H1 (cell line): ENCODE measurements around the gene C9orf152. TPM values are rescaled to one million over a fixed set of nuclear protein-coding genes. Genes with fewer than 3 reads are reported as not detected.

Source experiments
- CTCF ChIA-PET: fragments of 300-600 bp; sonication (Branson Sonifier 250); formaldehyde crosslinking; loops from one replicate; lab custom pipeline; 2021; ENCODE audit not compliant: partially characterized antibody; lab: Charles Lee
- POLR2A ChIA-PET: fragments of 300-600 bp; sonication (Branson Sonifier 250); formaldehyde crosslinking; loops from one replicate; lab custom pipeline; 2021; ENCODE audit warnings: inconsistent platforms; ENCODE audit not compliant: partially characterized antibody; lab: Charles Lee
- DNase-seq, 2 experiments: peaks; one replicate each; pipeline versions ENCODE4 v3.0.0 to v3.0.0-alpha.2; 2010 to 2022; ENCODE audit warnings: low spot score in 2 of 2, low read depth in 1 of 2, mixed read lengths in 1 of 2
- FAIRE-seq: peaks from 2 replicates; lab custom pipeline; 2011; peaks lifted over from hg19 to GRCh38; lab: Jason Lieb, UNC
- H2AFZ ChIP-seq: 2 replicates; pipeline ENCODE4 v1.8.1; 2012; ENCODE audit warnings: low read length, inconsistent platforms
- H2AK5ac ChIP-seq: 2 replicates; pipeline ENCODE4 v1.6.1; 2013; ENCODE audit warnings: low read depth, low read length
- H2BK120ac ChIP-seq: replicated peaks from 2 replicates; pipeline ENCODE3; 2013; ENCODE audit warnings: low read depth, low read length, inconsistent platforms
- H2BK12ac ChIP-seq: 2 replicates; pipeline ENCODE4 v1.6.1; 2013; ENCODE audit warnings: low read depth, low read length
- H2BK15ac ChIP-seq: 2 replicates; pipeline ENCODE4 v1.6.1; 2013; ENCODE audit warnings: low read length
- H2BK20ac ChIP-seq: 2 replicates; pipeline ENCODE4 v1.6.1; 2013; ENCODE audit warnings: low read length
- H2BK5ac ChIP-seq: 2 replicates; pipeline ENCODE4 v1.6.1; 2013; ENCODE audit warnings: low read depth, low read length
- H3K14ac ChIP-seq: 2 replicates; pipeline ENCODE4 v1.6.1; 2013; ENCODE audit warnings: inconsistent platforms; ENCODE audit not compliant: insufficient read length
- H3K18ac ChIP-seq: 2 replicates; pipeline ENCODE4 v1.6.1; 2013; ENCODE audit warnings: low read length; ENCODE audit errors: extremely low read depth
- H3K23ac ChIP-seq: 2 replicates; pipeline ENCODE4 v1.6.1; 2013; ENCODE audit warnings: inconsistent platforms; ENCODE audit not compliant: insufficient read length
- H3K23me2 ChIP-seq: 2 replicates; pipeline ENCODE4 v1.6.1; 2013; ENCODE audit warnings: low read depth, low read length
- H3K27ac ChIP-seq: 2 replicates; pipeline ENCODE4 v1.6.1; 2011; ENCODE audit warnings: low read depth, low read length, inconsistent platforms
- H3K27me3 ChIP-seq, 4 experiments: replicated peaks in 1 of 4; 1 replicate in 1 of 4; 2 replicates in 3 of 4; pipeline versions ENCODE4 v1.6.1 to v1.8.1; 2011 to 2013; ENCODE audit warnings: low read length in 3 of 4, mild to moderate bottlenecking in 3 of 4, inconsistent platforms in 2 of 4, mixed read lengths in 2 of 4, moderate library complexity in 1 of 4; ENCODE audit not compliant: control insufficient read depth in 3 of 4, insufficient read depth in 3 of 4; ENCODE audit errors: extremely low read depth in 1 of 4
- H3K36me3 ChIP-seq, 4 experiments: 2 replicates each; pipeline versions ENCODE4 v1.6.1 to v1.8.1; 2011 to 2013; ENCODE audit warnings: mild to moderate bottlenecking in 4 of 4, low read length in 3 of 4, moderate library complexity in 2 of 4, control low read depth in 1 of 4, inconsistent platforms in 1 of 4; ENCODE audit not compliant: insufficient read depth in 4 of 4, control insufficient read depth in 2 of 4
- H3K4ac ChIP-seq: replicated peaks from 2 replicates; pipeline ENCODE3; 2013; ENCODE audit warnings: low read length, low read depth, mixed read lengths, inconsistent platforms; ENCODE audit not compliant: insufficient read length
- H3K4me1 ChIP-seq, 4 experiments: replicated peaks in 1 of 4; 1 replicate in 1 of 4; 2 replicates in 3 of 4; pipeline versions ENCODE4 v1.6.1 to v1.8.1; 2011 to 2013; ENCODE audit warnings: low read length in 3 of 4, inconsistent platforms in 2 of 4, mixed read lengths in 1 of 4; ENCODE audit not compliant: insufficient read depth in 4 of 4, control insufficient read depth in 3 of 4
- H3K4me2 ChIP-seq, 2 experiments: 2 replicates each; pipeline versions ENCODE4 v1.6.1 to v1.8.1; 2011 to 2013; ENCODE audit warnings: low read depth in 2 of 2, low read length in 2 of 2, control low read depth in 1 of 2, inconsistent platforms in 1 of 2, mild to moderate bottlenecking in 1 of 2; ENCODE audit not compliant: insufficient read depth in 1 of 2
- H3K4me3 ChIP-seq, 4 experiments: fragments of 200-600, 300-600 bp in 1 of 4; sonication (generic), shearing (Covaris generic), sonication (Bioruptor Twin) in 1 of 4; 2 replicates each; pipeline versions ENCODE4 v1.5.1 to v1.8.1; 2011 to 2016; ENCODE audit warnings: low read length in 4 of 4, low read depth in 3 of 4, control low read depth in 2 of 4, inconsistent platforms in 2 of 4, mild to moderate bottlenecking in 2 of 4, mixed read lengths in 1 of 4, moderate library complexity in 1 of 4; ENCODE audit not compliant: insufficient read depth in 2 of 4; ENCODE audit errors: extremely low read depth in 1 of 4
- H3K56ac ChIP-seq: replicated peaks from 2 replicates; pipeline ENCODE3; 2013; ENCODE audit warnings: low read depth, mild to moderate bottlenecking, mixed read lengths, low read length, inconsistent platforms; ENCODE audit not compliant: insufficient read length
- H3K79me1 ChIP-seq: 2 replicates; pipeline ENCODE4 v1.6.1; 2013; ENCODE audit warnings: low read depth, low read length, control low read depth
- H3K79me2 ChIP-seq, 2 experiments: 2 replicates each; pipeline versions ENCODE4 v1.6.1 to v1.8.1; 2012 to 2013; ENCODE audit warnings: low read length in 2 of 2, mild to moderate bottlenecking in 2 of 2, inconsistent platforms in 1 of 2; ENCODE audit not compliant: insufficient read depth in 2 of 2, control insufficient read depth in 1 of 2
- H3K9ac ChIP-seq, 4 experiments: replicated peaks in 1 of 4; 1 replicate in 1 of 4; 2 replicates in 3 of 4; pipeline versions ENCODE4 v1.6.1 to v1.8.1; 2011 to 2013; ENCODE audit warnings: low read depth in 3 of 4, low read length in 3 of 4, control low read depth in 2 of 4, mild to moderate bottlenecking in 2 of 4, moderate library complexity in 2 of 4, inconsistent platforms in 1 of 4; ENCODE audit errors: extremely low read depth in 1 of 4
- H3K9me3 ChIP-seq, 2 experiments: 2 replicates each; pipeline versions ENCODE4 v1.6.1 to v1.8.1; 2012 to 2013; ENCODE audit warnings: mild to moderate bottlenecking in 2 of 2, moderate library complexity in 2 of 2, control low read depth in 1 of 2, inconsistent platforms in 1 of 2, low read depth in 1 of 2, low read length in 1 of 2, mixed read lengths in 1 of 2; ENCODE audit not compliant: insufficient read depth in 2 of 2
- H4K20me1 ChIP-seq, 2 experiments: replicated peaks in 1 of 2; 2 replicates each; pipeline versions ENCODE3 to v1.8.1; 2011 to 2013; ENCODE audit warnings: inconsistent platforms in 2 of 2, low read length in 2 of 2, mild to moderate bottlenecking in 1 of 2; ENCODE audit not compliant: insufficient read depth in 2 of 2, control insufficient read depth in 1 of 2
- H4K5ac ChIP-seq: 2 replicates; pipeline ENCODE4 v1.6.1; 2013; ENCODE audit warnings: low read length, low read depth, mixed read lengths, inconsistent platforms; ENCODE audit not compliant: insufficient read length
- H4K8ac ChIP-seq: 2 replicates; pipeline ENCODE4 v1.8.0; 2013; ENCODE audit warnings: mild to moderate bottlenecking, moderate library complexity, low read length, inconsistent platforms; ENCODE audit not compliant: insufficient read depth; ENCODE audit errors: extremely low read depth
- H4K91ac ChIP-seq: replicated peaks from 2 replicates; pipeline ENCODE3; 2013; ENCODE audit warnings: low read length, mixed read lengths, inconsistent platforms; ENCODE audit not compliant: insufficient read length
- POU5F1 ChIP-seq: IDR thresholded peaks from 2 replicates; pipeline ENCODE4 v1.6.1; 2011; ENCODE audit warnings: low read depth, mild to moderate bottlenecking, low read length, moderate library complexity
- RBBP5 ChIP-seq: IDR thresholded peaks from 2 replicates; pipeline ENCODE4 v1.7.1; 2012; ENCODE audit warnings: low read depth, mild to moderate bottlenecking, inconsistent platforms, low read length, moderate library complexity, borderline replicate concordance
- SRF ChIP-seq: IDR thresholded peaks from 2 replicates; pipeline ENCODE4 v1.6.1; 2011; ENCODE audit warnings: mild to moderate bottlenecking, low read depth, low read length, moderate library complexity
- WGBS, 2 experiments: shearing (Covaris generic) in 1 of 2; methylation state at CpG; one replicate each; pipeline versions ENCODE4 v1.1.6 to v1.1.7; 2013 to 2015; ENCODE audit warnings: low lambda C conversion rate in 2 of 2, mixed read lengths in 2 of 2, inconsistent platforms in 1 of 2, low coverage in 1 of 2, missing lambda C conversion rate in 1 of 2; ENCODE audit not compliant: insufficient replicate concordance in 2 of 2, insufficient coverage in 1 of 2, insufficient read length in 1 of 2; ENCODE audit errors: extremely low coverage in 1 of 2, missing lambda C conversion rate in 1 of 2; 5-methylcytosine and 5-hydroxymethylcytosine counted together
- polyA plus RNA-seq, 7 experiments: library from polyadenylated mRNA; depleted of rRNA in 3 of 7; stranded (reverse) in 5 of 7; unstranded in 2 of 7; fragments of >200 nt in 5 of 7; fragments of 200-250 nt in 2 of 7; gene quantifications; 1 replicate in 5 of 7; 2 replicates in 1 of 7; 4 replicates in 1 of 7; pipeline versions ENCODE4 v1.2.1 to v1.2.3, GENCODE V29; 2011 to 2013; ENCODE audit warnings: missing spikeins in 2 of 7, mixed read lengths in 2 of 7
- total RNA-seq: library from RNA; stranded (reverse); fragmentation: NEBNext Ultra II Directional; extraction: Animal tissue kit (Norgen Biotek cat#: 25700); gene quantifications from 2 replicates; pipeline ENCODE4 v1.2.1, GENCODE V29; 2021

Gene C9orf152
- total and polyA plus RNA-seq, 2 of the 8 experiments (the other 6 are each of a cell fraction or from before 2014, with no cell fraction given): not detected

DNA sequence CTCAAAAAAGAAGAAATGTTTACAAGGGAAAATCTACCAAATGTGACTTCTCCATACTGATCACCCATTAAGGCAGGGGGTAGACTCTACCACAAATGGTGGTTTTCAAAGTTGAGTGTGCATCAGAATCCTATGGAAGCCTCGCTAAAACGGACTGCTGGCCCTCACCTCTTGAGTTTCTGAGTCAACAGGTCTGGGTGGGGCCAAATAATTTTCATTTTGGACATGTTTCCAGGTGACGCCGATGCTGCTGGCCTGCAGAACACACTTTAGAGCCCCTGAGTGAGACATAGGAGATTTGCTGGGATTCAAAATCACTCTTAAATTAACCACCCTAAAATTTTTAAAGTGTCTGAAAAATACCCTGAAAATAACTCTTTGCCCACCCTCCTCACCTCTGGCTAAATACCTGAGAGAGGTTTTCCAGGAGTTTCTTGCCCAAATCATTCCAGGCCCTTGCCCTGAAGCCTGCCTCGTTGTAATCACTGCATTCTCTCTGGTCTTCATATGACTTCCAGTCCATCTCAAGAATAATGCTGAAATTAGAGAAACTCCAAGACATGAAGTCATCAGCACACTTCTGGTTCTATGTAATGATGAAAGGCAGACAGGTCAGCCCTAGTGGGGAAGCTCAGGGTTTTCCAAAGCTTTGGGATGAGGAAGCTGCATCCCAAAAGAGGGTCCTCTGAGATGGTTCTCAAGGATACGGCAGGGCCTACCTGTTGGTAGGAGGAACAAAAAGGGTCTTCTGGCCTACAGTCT, 18.2 kb downstream of the C9orf152 start:
- Histone ChIP-seq H3K27ac (no peak overlapping the region), H3K14ac (no peak overlapping the region), H3K4me2 (no peak overlapping the region), H2BK15ac (no peak overlapping the region), H3K9me3 (no peaks in the 10 kb centered on the region), H2AK5ac (no peak overlapping the region), H3K18ac (no peak overlapping the region), H3K79me1 (no peaks in the 10 kb centered on the region), H3K36me3 (no peaks in the 10 kb centered on the region), H2BK5ac (no peak overlapping the region), H3K27me3 (no peaks in the 10 kb centered on the region), H2BK120ac (no peak overlapping the region), H3K9ac (no peak overlapping the region), H3K4ac (no peak overlapping the region), H3K23ac (no peak overlapping the region), H2AFZ (no peak overlapping the region), H4K5ac (no peak overlapping the region), H4K91ac (no peak overlapping the region), H4K8ac (no peak overlapping the region), H2BK12ac (no peak overlapping the region), H3K56ac (no peak overlapping the region), H3K4me1 (no peaks in the 10 kb centered on the region), H3K4me3 (no peak overlapping the region), H3K79me2 (no peaks in the 10 kb centered on the region), H4K20me1 (no peaks in the 10 kb centered on the region), H3K23me2 (no peaks in the 10 kb centered on the region), H2BK20ac (no peak overlapping the region)
- DNase-seq: no peak
- FAIRE-seq: no peak
- 95% methylated on average over 5 of the region's 6 CpGs; no CpG with 5 or more reads in 1 of the 2 experiments for WGBS, 2 experiments
- ChIA-PET POLR2A (no interaction called here), CTCF (interaction anchor here (0.9 to 9.1 kb wide), 4 partner anchors 8 to 151 kb away, joined by 3 to 166 read pairs (median 5); no protein-coding TSS in a partner anchor)
- TF ChIP-seq POU5F1: no peak
- no peak for TF ChIP-seq RBBP5
- TF ChIP-seq SRF: no peak
